Measurements from ENCODE around the gene RIT2. TPM values are rescaled to one million over a fixed set of nuclear protein-coding genes. Genes with fewer than 3 reads are reported as not detected.

The RIT2 gene
- total and polyA plus RNA-seq, 2 of the 4 experiments (the other 2 are of a cell fraction) = not detected

DNA sequence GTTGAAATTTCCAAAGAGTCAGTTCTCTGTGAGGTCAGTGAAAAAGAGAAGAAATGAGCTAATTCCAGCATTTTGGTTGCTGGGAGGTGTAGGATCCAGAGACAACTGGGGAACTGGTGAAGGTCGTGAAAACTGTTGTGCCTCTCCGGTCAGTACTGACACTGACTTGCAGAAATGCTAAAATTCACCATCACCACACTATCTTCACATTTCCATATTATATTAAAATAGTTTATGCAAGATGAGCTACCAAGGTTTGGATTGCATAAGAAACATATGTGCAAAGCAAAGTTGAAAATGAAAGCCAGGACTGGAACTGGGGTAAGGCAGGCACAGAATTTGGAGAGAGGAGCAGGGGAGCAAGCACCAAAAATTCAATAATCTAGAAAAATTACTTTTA lies 21.8 kb downstream of the RIT2 start:
- Histone ChIP-seq H3K4me1 (ENCODE audit: control insufficient read depth, insufficient read depth, low read length) (no peaks in the 10 kb centered on the region), H3K9me1 (ENCODE audit: insufficient read depth, low read length) (no peaks in the 10 kb centered on the region), H4K20me1 (ENCODE audit: insufficient read depth, low read length) (no peaks in the 10 kb centered on the region), H4K5ac (ENCODE audit: low read depth, low read length) (no peak overlapping the region), H2BK120ac (ENCODE audit: low read depth, low read length) (no peak overlapping the region), H3K79me1 (ENCODE audit: low read depth in 1 of 2, low read length in 2 of 2) (no peaks in the 10 kb centered on the region), H2BK20ac (ENCODE audit: low read depth, low read length) (no peak overlapping the region), H3K9ac (ENCODE audit: low read depth, low read length) (no peak overlapping the region), H2AFZ (replicated peaks; ENCODE audit: low read length, poor library complexity) (no peak overlapping the region), H3K4me3 (ENCODE audit: insufficient read depth, low read depth, low read length) (no peak overlapping the region), H3K27ac (ENCODE audit: insufficient read depth, low read length) (no peak overlapping the region), H3K4ac (ENCODE audit: low read depth, low read length) (no peak overlapping the region), H2BK5ac (ENCODE audit: low read depth, low read length, poor library complexity, severe bottlenecking) (no peak overlapping the region), H3K9me3 (ENCODE audit: control insufficient read depth, insufficient read depth, low read length) (peaks cover 1% of the 10 kb centered on the region; the same call in 1 of the 2 replicates), H2AK9ac (replicated peaks; ENCODE audit: low read depth, low read length, poor library complexity) (no peak overlapping the region), H3K23ac (ENCODE audit: low read depth, low read length) (no peak overlapping the region), H3K36me3 (ENCODE audit: control insufficient read depth, insufficient read depth, low read length) (no peaks in the 10 kb centered on the region), H3K18ac (ENCODE audit: low read depth, low read length) (no peak overlapping the region), H4K8ac (ENCODE audit: low read depth in 2 of 2, low read length in 2 of 2) (no peak overlapping the region), H3K4me2 (ENCODE audit: low read depth, low read length) (no peak overlapping the region), H2BK15ac (ENCODE audit: low read depth, low read length) (no peak overlapping the region), H3K27me3 (ENCODE audit: control insufficient read depth, insufficient read depth, low read length) (no peaks in the 10 kb centered on the region), H3K14ac (replicated peaks; ENCODE audit: low read depth, low read length) (no peak overlapping the region), H4K91ac (ENCODE audit: insufficient read depth, low read depth, low read length) (no peak overlapping the region), H2AK5ac (ENCODE audit: low read depth, low read length) (no peak overlapping the region), H3K56ac (ENCODE audit: extremely low read depth, insufficient read depth, low read length) (no peak overlapping the region)
- in situ Hi-C loops (cut with MboI; ENCODE audit: low sequenced_read_pairs) (no loop called here), dilution Hi-C loops (cut with HindIII; ENCODE audit: low sequenced_read_pairs, unreplicated experiment) (no loop called here), intact Hi-C loops (cut with micrococcal nuclease) (no loop called here)
- DNase-seq (no peak), ATAC-seq (ENCODE audit: low read depth) (no peak)
- POLR2A ChIA-PET (ENCODE audit: unreplicated experiment) = no interaction called here
- CTCF ChIA-PET = no interaction called here
- TF ChIP-seq CEBPB (IDR thresholded peaks at IDR 0.05; ENCODE audit: low read depth, low read length) = no peak
- TF ChIP-seq RCOR1 (IDR thresholded peaks at IDR 0.05; ENCODE audit: insufficient replicate concordance, low read length) = no peak
- no peak for TF ChIP-seq RAD21 (IDR thresholded peaks at IDR 0.05; ENCODE audit: low read length)
- TF ChIP-seq CTCF (conservative IDR thresholded peaks at IDR 0.05; ENCODE audit: low read depth, low read length) = no peak
- TF ChIP-seq FOS (IDR thresholded peaks at IDR 0.05; ENCODE audit: low read depth, low read length) = no peak
- no peak for TF ChIP-seq POLR2A (IDR thresholded peaks at IDR 0.05; ENCODE audit: low read depth, low read length)
- no peak for TF ChIP-seq CHD1 (IDR thresholded peaks at IDR 0.05; ENCODE audit: low read depth, low read length)
- TF ChIP-seq, protein P1, sequence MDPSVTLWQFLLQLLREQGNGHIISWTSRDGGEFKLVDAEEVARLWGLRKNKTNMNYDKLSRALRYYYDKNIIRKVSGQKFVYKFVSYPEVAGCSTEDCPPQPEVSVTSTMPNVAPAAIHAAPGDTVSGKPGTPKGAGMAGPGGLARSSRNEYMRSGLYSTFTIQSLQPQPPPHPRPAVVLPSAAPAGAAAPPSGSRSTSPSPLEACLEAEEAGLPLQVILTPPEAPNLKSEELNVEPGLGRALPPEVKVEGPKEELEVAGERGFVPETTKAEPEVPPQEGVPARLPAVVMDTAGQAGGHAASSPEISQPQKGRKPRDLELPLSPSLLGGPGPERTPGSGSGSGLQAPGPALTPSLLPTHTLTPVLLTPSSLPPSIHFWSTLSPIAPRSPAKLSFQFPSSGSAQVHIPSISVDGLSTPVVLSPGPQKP (IDR thresholded peaks at IDR 0.05; ENCODE audit: borderline replicate concordance, low read depth, low read length) = no peak
- no peak for TF ChIP-seq BHLHE40 (IDR thresholded peaks at IDR 0.05; ENCODE audit: low read depth, low read length)
- no peak for TF ChIP-seq MAFK (IDR thresholded peaks at IDR 0.05; ENCODE audit: low read depth, low read length)
- no peak for TF ChIP-seq RFX5 (IDR thresholded peaks at IDR 0.05; ENCODE audit: low read depth, low read length)
- TF ChIP-seq, protein P2, sequence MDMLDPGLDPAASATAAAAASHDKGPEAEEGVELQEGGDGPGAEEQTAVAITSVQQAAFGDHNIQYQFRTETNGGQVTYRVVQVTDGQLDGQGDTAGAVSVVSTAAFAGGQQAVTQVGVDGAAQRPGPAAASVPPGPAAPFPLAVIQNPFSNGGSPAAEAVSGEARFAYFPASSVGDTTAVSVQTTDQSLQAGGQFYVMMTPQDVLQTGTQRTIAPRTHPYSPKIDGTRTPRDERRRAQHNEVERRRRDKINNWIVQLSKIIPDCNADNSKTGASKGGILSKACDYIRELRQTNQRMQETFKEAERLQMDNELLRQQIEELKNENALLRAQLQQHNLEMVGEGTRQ (IDR thresholded peaks at IDR 0.05; ENCODE audit: low read depth, low read length) = no peak
- TF ChIP-seq SMC3 (IDR thresholded peaks at IDR 0.05; ENCODE audit: low read depth, low read length) = no peak
- TF ChIP-seq NFE2L2 (IDR thresholded peaks at IDR 0.05; ENCODE audit: low read depth, low read length) = no peak
- BruUV-seq (replicated peaks) = no TSS peak
- whole genome bisulfite sequencing, 2 experiments (ENCODE audit: extremely low coverage in 2 of 2, insufficient read length in 1 of 2) = no CpG with 5 or more reads among the region's 2 CpGs
